Colonic mucosa (tissue), 4 donors: ENCODE data around the gene FARS2. TPM values are rescaled to one million over a fixed set of nuclear protein-coding genes. Genes with fewer than 3 reads are reported as not detected.

Source experiments
- DNase-seq: peaks from one replicate; pipeline ENCODE4 v3.0.0-alpha.2; 2020
- H3K27ac ChIP-seq: fragments of 200-600 bp; one replicate; pipeline ENCODE4 v1.8.0; 2021
- H3K27me3 ChIP-seq: fragments of 200-600 bp; one replicate; pipeline ENCODE4 v1.8.0; 2021
- H3K36me3 ChIP-seq: fragments of 200-600 bp; one replicate; pipeline ENCODE4 v1.8.0; 2021
- H3K4me1 ChIP-seq: fragments of 200-600 bp; one replicate; pipeline ENCODE4 v1.8.0; 2021; ENCODE audit warnings: mild to moderate bottlenecking
- H3K4me3 ChIP-seq: fragments of 200-600 bp; one replicate; pipeline ENCODE4 v1.8.0; 2021
- H3K9ac ChIP-seq, 2 donors: one replicate each; pipeline ENCODE4 v1.7.0; 2013; ENCODE audit warnings: control low read depth in 2 of 2, low read depth in 2 of 2, low read length in 2 of 2
- H3K9me3 ChIP-seq: fragments of 200-600 bp; one replicate; pipeline ENCODE4 v1.8.0; 2021
- CTCF ChIP-seq: fragments of 200-600 bp; IDR thresholded peaks from one replicate; pipeline ENCODE4 v1.8.0; 2022; ENCODE audit warnings: antibody characterized with exemption, mild to moderate bottlenecking
- intact Hi-C: fragments of 100-400 bp; cut with DNase I; formaldehyde crosslinking; loops from one replicate; pipeline ENCODE4 v1.14.1; 2022
- total RNA-seq, 2 donors: library from RNA; stranded (reverse); fragmentation: NEBNext Ultra II Directional in 1 of 2; extraction: Animal tissue kit (Norgen Biotek cat#: 25700) in 1 of 2; gene quantifications; one replicate each; pipeline ENCODE4 v1.2.1, GENCODE V29; 2021
- donor health status: healthy.
- donor health status: DM: no; HTN: no; CAD: no.
- donor health status: DM: no; HTN: no; CAD: no.

FARS2 gene
- total RNA-seq, 2 donors from 2014 or later, result 14.7 to 23.0 TPM

- DNase-seq, result no peak
- Histone ChIP-seq H3K27ac (no peak overlapping the region), H3K4me1 (no peaks in the 10 kb centered on the region), H3K4me3 (no peak overlapping the region), H3K9me3 (no peaks in the 10 kb centered on the region), H3K36me3 (no peaks in the 10 kb centered on the region), H3K9ac (no peak overlapping the region), H3K27me3 (no peaks in the 10 kb centered on the region)
- intact Hi-C loops, result no loop called here
- TF ChIP-seq CTCF, result no peak
Measured at GRCh38 chr6:5705252-5705651, 443.9 kb downstream of the FARS2 start.

DNA sequence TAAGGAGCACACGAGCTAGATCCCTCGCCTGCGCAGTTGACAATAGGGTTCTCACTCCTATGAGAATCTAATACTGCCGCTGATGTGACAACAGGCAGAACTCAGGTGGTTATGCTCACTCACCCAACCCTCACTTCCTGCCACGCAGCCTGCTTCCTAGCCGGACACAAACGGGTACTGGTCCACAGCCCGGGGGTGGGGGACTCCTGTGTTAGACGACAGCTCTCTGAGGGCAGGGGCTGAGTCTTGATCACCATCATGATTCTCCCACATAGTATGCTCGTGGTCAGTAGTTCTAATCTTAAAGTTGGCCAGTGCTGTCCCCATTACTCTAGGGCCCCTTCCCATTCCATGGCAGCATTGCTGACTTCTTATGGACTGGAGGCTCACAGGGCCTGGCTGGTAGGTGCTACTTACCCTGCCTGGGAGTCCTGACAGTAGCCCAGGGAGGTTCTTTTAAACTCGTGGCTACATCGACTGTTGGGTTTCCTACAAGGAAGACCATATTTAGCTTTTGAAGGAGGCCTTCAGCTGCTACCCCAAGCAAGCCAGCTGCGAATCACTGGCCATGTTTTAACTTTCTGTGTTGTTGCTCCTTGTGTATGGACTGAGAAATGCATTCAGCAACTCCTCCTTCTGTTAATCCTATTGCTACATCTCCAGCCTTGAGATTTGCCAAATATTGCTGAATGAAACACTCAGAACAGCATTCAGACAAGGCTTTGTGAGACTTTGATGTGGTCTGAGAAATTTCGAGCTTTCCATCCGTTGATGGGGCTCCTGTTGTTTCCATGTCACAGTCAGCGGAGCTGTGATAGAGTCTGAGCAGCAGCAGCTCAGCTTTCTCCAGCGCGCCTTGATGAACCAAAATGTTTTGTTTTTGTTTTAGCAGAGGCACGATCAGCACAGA is 445.1 kb downstream of the FARS2 start:
- no peak overlapping the region for H3K9ac ChIP-seq
- no peak for TF ChIP-seq CTCF
- H3K27me3 ChIP-seq, result no peaks in the 10 kb centered on the region
- no peaks in the 10 kb centered on the region for H3K4me1 ChIP-seq
- H3K9me3 ChIP-seq, result no peaks in the 10 kb centered on the region
- H3K4me3 ChIP-seq, result no peak overlapping the region
- intact Hi-C loops, result no loop called here
- no peaks in the 10 kb centered on the region for H3K36me3 ChIP-seq
- DNase-seq, result peak; percentile 12
- no peak overlapping the region for H3K27ac ChIP-seq

DNA sequence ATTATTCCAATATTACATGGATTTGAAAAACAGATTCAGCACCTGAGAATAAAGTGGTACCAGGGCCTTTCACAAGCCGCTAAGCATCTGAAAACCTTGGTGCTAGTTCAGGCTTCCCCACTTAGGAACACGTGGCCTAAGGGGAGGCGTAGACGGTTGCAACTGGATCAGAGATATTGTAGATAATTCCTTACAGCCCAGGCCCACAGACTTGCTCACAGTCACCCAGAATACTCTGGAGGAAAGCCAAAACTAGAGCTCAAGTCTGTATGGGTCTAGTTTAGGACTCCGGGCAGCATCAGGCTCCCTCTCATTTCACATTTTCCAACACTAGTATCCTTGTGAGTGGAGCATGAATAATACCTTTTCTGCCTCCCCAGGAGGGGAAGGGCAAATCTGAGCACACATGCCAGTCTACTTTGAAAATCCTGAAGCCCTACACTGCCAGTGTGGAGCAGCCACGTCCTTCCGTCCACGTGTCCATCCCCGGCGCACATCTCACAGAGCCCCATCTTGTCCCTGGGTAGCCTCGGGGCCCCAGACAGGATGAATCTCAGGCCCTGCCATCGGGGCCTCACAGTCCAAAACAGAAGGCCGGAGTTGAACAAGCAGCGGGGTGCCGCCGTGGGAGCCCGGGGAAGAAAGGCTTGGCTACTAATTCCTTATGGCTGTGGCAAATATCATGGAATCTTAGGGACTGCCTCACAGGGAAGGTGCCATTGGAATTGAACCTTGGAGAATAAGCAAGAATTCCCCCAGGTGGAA is 446.1 kb downstream of the FARS2 start:
- DNase-seq, result peak; percentile 6
- TF ChIP-seq CTCF, result no peak
- no peak overlapping the region for H3K9ac ChIP-seq
- intact Hi-C loops, result no loop called here
- no peaks in the 10 kb centered on the region for H3K4me1 ChIP-seq
- no peaks in the 10 kb centered on the region for H3K36me3 ChIP-seq
- no peak overlapping the region for H3K4me3 ChIP-seq
- no peak overlapping the region for H3K27ac ChIP-seq
- H3K9me3 ChIP-seq, result no peaks in the 10 kb centered on the region
- no peaks in the 10 kb centered on the region for H3K27me3 ChIP-seq

DNA sequence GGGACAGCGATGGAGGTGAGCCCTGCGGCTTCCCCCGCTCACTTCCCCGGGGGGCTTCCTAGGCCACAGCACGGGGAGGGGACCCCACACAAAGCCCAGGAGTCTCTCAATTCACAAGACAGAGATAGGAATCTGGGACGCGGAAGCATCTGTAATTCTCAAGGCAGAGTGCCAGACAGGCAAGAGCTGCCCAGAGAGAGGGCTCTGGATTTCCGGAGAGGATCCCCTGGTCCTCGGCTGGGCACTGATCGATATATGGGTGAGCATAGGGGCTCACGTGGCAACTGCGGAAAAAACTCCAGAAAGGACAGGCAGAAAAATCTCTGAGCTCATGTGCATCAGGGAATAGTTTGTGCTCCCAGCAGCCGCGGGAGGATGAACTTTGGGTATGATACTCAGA is 449.2 kb downstream of the FARS2 start:
- no peaks in the 10 kb centered on the region for H3K36me3 ChIP-seq
- no peaks in the 10 kb centered on the region for H3K4me1 ChIP-seq
- H3K9me3 ChIP-seq, result no peaks in the 10 kb centered on the region
- H3K4me3 ChIP-seq, result no peak overlapping the region
- DNase-seq, result no peak
- no peaks in the 10 kb centered on the region for H3K27me3 ChIP-seq
- no peak overlapping the region for H3K27ac ChIP-seq
- intact Hi-C loops, result no loop called here
- TF ChIP-seq CTCF, result no peak
- H3K9ac ChIP-seq, result no peak overlapping the region

DNA sequence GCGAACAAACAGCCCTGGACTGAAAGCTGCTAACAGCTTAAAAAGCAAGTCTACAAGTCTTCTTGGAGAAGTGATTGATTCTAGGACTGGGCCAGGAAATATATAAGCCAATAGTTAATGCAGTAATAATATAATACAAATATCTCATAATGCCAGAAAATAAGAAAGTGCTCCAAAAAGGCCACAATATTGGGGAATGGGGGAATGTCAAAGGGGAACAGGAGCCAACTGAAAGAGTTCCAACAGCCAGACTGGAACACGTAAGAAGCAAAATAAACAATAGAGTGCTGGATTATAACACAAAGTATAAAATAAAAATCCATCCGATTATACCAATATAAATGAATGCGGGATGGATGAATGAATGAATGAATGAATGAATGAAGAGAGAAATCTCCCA is 449.6 kb downstream of the FARS2 start:
- Histone ChIP-seq H3K27me3 (no peaks in the 10 kb centered on the region), H3K9ac (no peak overlapping the region), H3K36me3 (no peaks in the 10 kb centered on the region), H3K9me3 (no peaks in the 10 kb centered on the region), H3K27ac (no peak overlapping the region), H3K4me3 (no peak overlapping the region), H3K4me1 (no peaks in the 10 kb centered on the region)
- TF ChIP-seq CTCF, result no peak
- intact Hi-C loops, result no loop called here
- no peak for DNase-seq
